ENCODE results near the gene ZBTB40. TPM values are rescaled to one million over a fixed set of nuclear protein-coding genes. Genes with fewer than 3 reads are reported as not detected.

The ZBTB40 gene
- total RNA-seq, 1 experiment from 2014 or later = 16.3 TPM

- Histone ChIP-seq H3K4ac (ENCODE audit: low read depth, low read length) (no peak overlapping the region), H3K14ac (ENCODE audit: insufficient read depth, low read length) (no peak overlapping the region), H3K9me3 (ENCODE audit: control insufficient read depth, low read depth, low read length) (no peaks in the 10 kb centered on the region), H3K9ac (ENCODE audit: extremely low read depth, insufficient read length, low read length) (no peak overlapping the region), H2BK5ac (ENCODE audit: insufficient read length, low read length) (no peak overlapping the region), H3K79me1 (ENCODE audit: insufficient read depth, low read depth, low read length, poor library complexity, severe bottlenecking) (no peaks in the 10 kb centered on the region), H2AK5ac (ENCODE audit: insufficient read length, low read length) (no peak overlapping the region), H2BK20ac (ENCODE audit: low read depth, low read length, poor library complexity, severe bottlenecking) (no peak overlapping the region), H3K18ac (ENCODE audit: insufficient read length, low read depth, low read length) (no peak overlapping the region), H3K4me2 (ENCODE audit: insufficient read depth, insufficient read length, low read length) (no peak overlapping the region), H3K23ac (ENCODE audit: insufficient read length, low read depth, low read length) (no peak overlapping the region), H4K5ac (ENCODE audit: insufficient read length, low read depth, low read length) (no peak overlapping the region), H3K23me2 (ENCODE audit: insufficient read length, low read depth, low read length, poor library complexity, severe bottlenecking) (no peaks in the 10 kb centered on the region), H3T11ph (ENCODE audit: low read length) (no peak overlapping the region), H2BK120ac (ENCODE audit: low read depth, low read length, poor library complexity, severe bottlenecking) (no peak overlapping the region), H2BK15ac (ENCODE audit: low read depth, low read length) (no peak overlapping the region), H4K91ac (ENCODE audit: insufficient read length, low read depth, low read length) (no peak overlapping the region), H2BK12ac (ENCODE audit: insufficient read length, low read depth, low read length) (no peak overlapping the region), H3K4me1 (ENCODE audit: insufficient read depth, low read length) (peaks cover 3% of the 10 kb centered on the region; the same call in 1 of the 2 replicates), H3K56ac (ENCODE audit: insufficient read length, low read depth, low read length) (no peak overlapping the region), H2AFZ (ENCODE audit: low read length) (no peak overlapping the region), H3K79me2 (ENCODE audit: insufficient read depth, low read length) (no peaks in the 10 kb centered on the region), H4K8ac (replicated peaks; ENCODE audit: insufficient read length, low read depth, low read length) (no peak overlapping the region), H3K27me3 (ENCODE audit: insufficient read depth, low read length) (no peaks in the 10 kb centered on the region; the same call in 1 of the 2 replicates), H4K20me1 (ENCODE audit: control insufficient read depth, insufficient read depth, insufficient read length) (peaks cover 3% of the 10 kb centered on the region), H3K27ac (ENCODE audit: insufficient read length, low read depth, low read length) (no peak overlapping the region)
- Mint-ChIP-seq H3K4me3 (no peak overlapping the region), H3K4me1 (peaks cover 12 to 15% of the 10 kb centered on the region in 2 experiments), H3K27me3 (ENCODE audit: low read depth) (no peaks in the 10 kb centered on the region; the same call in 1 of the 2 replicates), H3K9me3 (no peaks in the 10 kb centered on the region), H3K36me3 (ENCODE audit: insufficient read depth in 1 of 3, low read depth in 3 of 3) (peaks cover 0 to 12% (median 4%) of the 10 kb centered on the region in 3 experiments; a peak in 3 of 7 replicates), H3K27ac (no peak overlapping the region)
- DNase-seq = no peak
- no CpG with 5 or more reads among the region's 6 CpGs for WGBS (ENCODE audit: extremely low coverage, insufficient read length, low lambda C conversion rate)
- TF ChIP-seq CTCF (conservative IDR thresholded peaks at IDR 0.05) = no peak
Observed at GRCh38 chr1:22500471-22500870, 48.8 kb downstream of the ZBTB40 start.
